ENCODE data around the gene KCNH8. TPM values are rescaled to one million over a fixed set of nuclear protein-coding genes. Genes with fewer than 3 reads are reported as not detected.

The KCNH8 gene
- total RNA-seq, 6 experiments from 2014 or later, result not detected

GRCh38 chr3:19165654-19166053 lies 17.3 kb downstream of the KCNH8 start:
- Histone ChIP-seq H3K4me1 (no peaks in the 10 kb centered on the region), H3K4me3 (no peak overlapping the region), H3K36me3 (no peaks in the 10 kb centered on the region), H3K27ac (no peak overlapping the region), H3K9me3 (no peaks in the 10 kb centered on the region), H3K27me3 (no peaks in the 10 kb centered on the region)
- intact Hi-C loops (cut with DNase I), result no loop called here
- DNase-seq, result no peak
- WGBS (ENCODE audit: insufficient coverage, low coverage, low lambda C conversion rate, missing lambda C conversion rate), result 32% methylated on average over 2 of the region's 2 CpGs
- ATAC-seq, result no peak
- TF ChIP-seq CTCF (IDR thresholded peaks at IDR 0.05), result no peak
- no peak for TF ChIP-seq POLR2A (IDR thresholded peaks at IDR 0.05)

GRCh38 chr3:19171794-19172193 lies 23.5 kb downstream of the KCNH8 start:
- Histone ChIP-seq H3K4me3 (no peak overlapping the region), H3K36me3 (no peaks in the 10 kb centered on the region), H3K27me3 (no peaks in the 10 kb centered on the region), H3K9me3 (no peaks in the 10 kb centered on the region), H3K4me1 (no peaks in the 10 kb centered on the region), H3K27ac (no peak overlapping the region)
- no peak for ATAC-seq
- 11% methylated on average over 2 of the region's 2 CpGs for WGBS (ENCODE audit: insufficient coverage, low coverage, low lambda C conversion rate, missing lambda C conversion rate)
- DNase-seq, result no peak
- TF ChIP-seq POLR2A (IDR thresholded peaks at IDR 0.05) (no peak), CTCF (IDR thresholded peaks at IDR 0.05) (no peak)
- intact Hi-C loops (cut with DNase I), result no loop called here

- TF ChIP-seq POLR2A (IDR thresholded peaks at IDR 0.05) (no peak), CTCF (IDR thresholded peaks at IDR 0.05) (no peak)
- no peaks in the 10 kb centered on the region for H3K27me3 ChIP-seq
- no peak overlapping the region for H3K4me3 ChIP-seq
- no peak overlapping the region for H3K27ac ChIP-seq
- ATAC-seq (no peak), DNase-seq (no peak)
- H3K9me3 ChIP-seq, result no peaks in the 10 kb centered on the region
- no peaks in the 10 kb centered on the region for H3K4me1 ChIP-seq
- H3K36me3 ChIP-seq, result no peaks in the 10 kb centered on the region
- WGBS (ENCODE audit: insufficient coverage, low coverage, low lambda C conversion rate, missing lambda C conversion rate), result 13% methylated on average over 1 of the region's 1 CpG
- intact Hi-C loops (cut with DNase I), result no loop called here
These were observed 25.6 kb downstream of the KCNH8 start for GRCh38 chr3:19173945-19174344.

- TF ChIP-seq CTCF (IDR thresholded peaks at IDR 0.05) (no peak), POLR2A (IDR thresholded peaks at IDR 0.05) (no peak)
- no peak overlapping the region for H3K4me3 ChIP-seq
- WGBS (ENCODE audit: insufficient coverage, low coverage, low lambda C conversion rate, missing lambda C conversion rate), result 19% methylated on average over 5 of the region's 5 CpGs
- no peak for ATAC-seq
- no peak overlapping the region for H3K27ac ChIP-seq
- intact Hi-C loops (cut with DNase I), result no loop called here
- no peaks in the 10 kb centered on the region for H3K9me3 ChIP-seq
- no peaks in the 10 kb centered on the region for H3K36me3 ChIP-seq
- no peak for DNase-seq
- no peaks in the 10 kb centered on the region for H3K4me1 ChIP-seq
- H3K27me3 ChIP-seq, result no peaks in the 10 kb centered on the region
These were observed 35.3 kb downstream of the KCNH8 start for GRCh38 chr3:19183584-19183983.

- no peak for ATAC-seq
- intact Hi-C loops (cut with DNase I), result no loop called here
- DNase-seq, result no peak
- Histone ChIP-seq H3K27ac (no peak overlapping the region), H3K4me1 (no peaks in the 10 kb centered on the region), H3K4me3 (no peak overlapping the region), H3K27me3 (no peaks in the 10 kb centered on the region), H3K36me3 (no peaks in the 10 kb centered on the region), H3K9me3 (no peaks in the 10 kb centered on the region)
- 30% methylated on average over 1 of the region's 1 CpG for WGBS (ENCODE audit: insufficient coverage, low coverage, low lambda C conversion rate, missing lambda C conversion rate)
- TF ChIP-seq CTCF (IDR thresholded peaks at IDR 0.05) (no peak), POLR2A (IDR thresholded peaks at IDR 0.05) (no peak)
These were observed 41.8 kb downstream of the KCNH8 start for GRCh38 chr3:19190126-19190525.

Data from right lobe of liver (tissue), 6 donors.